ENCODE measurements around the gene TRPM6.

DNA sequence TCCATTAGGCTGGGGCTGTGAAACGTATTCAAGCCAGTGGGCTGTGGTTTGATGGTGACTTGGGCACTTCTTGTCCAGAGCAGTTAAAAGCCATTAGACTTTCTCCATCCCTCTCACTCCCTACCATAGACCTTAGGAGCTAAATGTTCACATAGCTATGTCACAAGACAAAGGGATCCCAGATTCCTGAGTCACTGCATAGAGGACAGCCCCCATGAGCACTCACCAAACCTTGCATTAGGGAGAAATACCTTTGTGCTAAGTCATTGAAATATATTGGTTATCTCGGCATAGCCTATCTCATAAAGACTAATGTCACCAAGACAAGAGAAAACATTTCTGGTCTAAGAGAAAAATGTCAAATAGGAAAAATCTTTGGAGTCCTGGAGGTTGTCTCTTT, 104.3 kb downstream of the TRPM6 start:
- TF ChIP-seq POLR2AphosphoS5 (IDR thresholded peaks at IDR 0.05) (no peak), POLR2A (IDR thresholded peaks at IDR 0.05) (no peak)

Measured in stomach (tissue), 4 donors.